ENCODE results near the gene DCAF17. TPM values are rescaled to one million over a fixed set of nuclear protein-coding genes. Genes with fewer than 3 reads are reported as not detected.

DCAF17 gene
- total RNA-seq, 2 donors from 2014 or later, result 22.7 to 31.7 TPM

DNA sequence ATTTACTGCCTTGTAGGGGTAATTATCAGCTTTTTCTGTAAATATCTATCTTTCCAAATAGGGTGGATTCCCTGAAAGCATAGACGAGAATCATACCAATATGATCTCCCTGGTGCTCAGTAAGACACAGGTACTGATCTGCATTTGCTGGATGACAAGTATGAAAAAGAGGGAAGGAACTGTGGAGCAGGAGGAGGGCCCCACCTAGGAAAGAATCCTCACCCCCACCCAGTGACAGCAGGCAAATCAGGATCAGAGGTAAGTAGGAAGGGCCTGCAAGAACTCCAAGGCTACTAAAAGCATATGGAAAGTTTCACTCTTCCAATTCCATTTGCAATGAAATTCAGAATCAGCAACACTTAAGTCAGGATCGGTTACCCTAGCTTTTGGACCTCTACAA, 42.5 kb upstream of the DCAF17 start:
- WGBS, 2 experiments (ENCODE audit: insufficient coverage in 1 of 2, insufficient read length in 1 of 2), result 88 to 95% methylated on average over 1 to 2 of the region's 2 CpGs
- Mint-ChIP-seq H3K4me1 (peaks cover 26% of the 10 kb centered on the region), H3K4me3 (no peak overlapping the region), H3K27me3 (ENCODE audit: insufficient read depth) (no peaks in the 10 kb centered on the region), H3K36me3 (ENCODE audit: low read depth) (no peaks in the 10 kb centered on the region), H3K9me3 (no peaks in the 10 kb centered on the region), H3K27ac (no peak overlapping the region)
- Histone ChIP-seq H3K27ac (ENCODE audit: low read depth, low read length) (no peak overlapping the region), H3K4me3 (ENCODE audit: low read length) (no peak overlapping the region), H3K9me3 (ENCODE audit: control insufficient read depth, low read length) (no peaks in the 10 kb centered on the region), H3K4me1 (ENCODE audit: control insufficient read depth, insufficient read depth, low read length) (no peaks in the 10 kb centered on the region), H3K9ac (ENCODE audit: extremely low read depth, low read length, poor library complexity, severe bottlenecking) (no peak overlapping the region), H3K36me3 (ENCODE audit: control insufficient read depth, insufficient read depth, low read length) (no peaks in the 10 kb centered on the region), H3K27me3 (ENCODE audit: control insufficient read depth, insufficient read depth, low read length, poor library complexity, severe bottlenecking) (no peaks in the 10 kb centered on the region)
- TF ChIP-seq, protein P1, sequence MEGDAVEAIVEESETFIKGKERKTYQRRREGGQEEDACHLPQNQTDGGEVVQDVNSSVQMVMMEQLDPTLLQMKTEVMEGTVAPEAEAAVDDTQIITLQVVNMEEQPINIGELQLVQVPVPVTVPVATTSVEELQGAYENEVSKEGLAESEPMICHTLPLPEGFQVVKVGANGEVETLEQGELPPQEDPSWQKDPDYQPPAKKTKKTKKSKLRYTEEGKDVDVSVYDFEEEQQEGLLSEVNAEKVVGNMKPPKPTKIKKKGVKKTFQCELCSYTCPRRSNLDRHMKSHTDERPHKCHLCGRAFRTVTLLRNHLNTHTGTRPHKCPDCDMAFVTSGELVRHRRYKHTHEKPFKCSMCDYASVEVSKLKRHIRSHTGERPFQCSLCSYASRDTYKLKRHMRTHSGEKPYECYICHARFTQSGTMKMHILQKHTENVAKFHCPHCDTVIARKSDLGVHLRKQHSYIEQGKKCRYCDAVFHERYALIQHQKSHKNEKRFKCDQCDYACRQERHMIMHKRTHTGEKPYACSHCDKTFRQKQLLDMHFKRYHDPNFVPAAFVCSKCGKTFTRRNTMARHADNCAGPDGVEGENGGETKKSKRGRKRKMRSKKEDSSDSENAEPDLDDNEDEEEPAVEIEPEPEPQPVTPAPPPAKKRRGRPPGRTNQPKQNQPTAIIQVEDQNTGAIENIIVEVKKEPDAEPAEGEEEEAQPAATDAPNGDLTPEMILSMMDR (conservative IDR thresholded peaks at IDR 0.05), result no peak
- peak; percentile 45 for DNase-seq

DNA sequence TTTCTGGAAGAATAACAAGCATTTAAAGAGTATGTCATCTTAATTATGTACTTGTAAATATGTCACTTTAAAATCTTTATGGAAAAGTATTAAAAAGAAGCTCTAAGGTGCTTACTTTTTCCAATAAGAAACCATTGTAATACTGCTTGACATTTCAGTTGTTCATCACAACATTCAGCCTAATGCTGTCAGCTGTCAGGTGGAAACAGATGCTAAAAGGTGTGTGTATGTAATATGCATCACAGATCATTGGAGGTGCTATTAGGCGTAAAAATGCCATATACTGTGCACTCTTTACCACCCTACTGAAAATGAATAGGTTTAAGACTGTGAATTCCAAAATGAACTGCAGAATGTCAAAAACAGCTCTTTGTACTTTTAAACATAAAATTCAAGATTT, 40.5 kb upstream of the DCAF17 start:
- H3K9ac ChIP-seq (ENCODE audit: extremely low read depth, low read length, poor library complexity, severe bottlenecking), result no peak overlapping the region
- H3K27ac Mint-ChIP-seq, result no peak overlapping the region

DNA sequence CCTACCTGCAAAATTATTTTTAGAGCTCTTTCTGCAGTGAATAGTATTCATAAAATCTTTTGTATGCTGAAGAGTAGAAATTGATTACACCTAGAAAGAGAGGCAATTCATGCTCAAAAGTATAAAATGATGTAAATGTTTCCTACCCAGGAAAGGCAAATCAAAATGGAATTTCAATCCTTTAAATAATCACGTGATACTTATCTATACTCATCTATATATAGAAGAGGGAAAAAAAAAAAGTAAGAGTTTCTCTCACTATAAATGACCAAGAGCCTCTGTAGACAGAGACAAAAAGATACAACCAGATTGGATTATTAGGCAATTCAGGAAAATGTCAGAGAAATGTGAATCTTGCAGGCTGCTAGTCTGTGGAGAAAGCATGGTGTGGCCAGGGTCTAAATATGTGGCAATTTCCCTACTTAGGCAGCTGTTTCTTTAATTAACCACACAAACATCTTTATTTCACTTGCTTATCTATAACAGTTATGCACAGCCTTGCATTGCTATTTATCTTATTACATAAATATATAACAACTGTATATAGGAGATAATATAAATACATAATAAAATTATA, 39.8 kb upstream of the DCAF17 start:
- Mint-ChIP-seq H3K9me3 (peaks cover 8% of the 10 kb centered on the region), H3K27me3 (ENCODE audit: insufficient read depth) (no peaks in the 10 kb centered on the region), H3K4me3 (no peak overlapping the region), H3K4me1 (peaks cover 15% of the 10 kb centered on the region), H3K27ac (no peak overlapping the region), H3K36me3 (ENCODE audit: low read depth) (peaks cover 3% of the 10 kb centered on the region)
- Histone ChIP-seq H3K36me3 (ENCODE audit: control insufficient read depth, insufficient read depth, low read length) (no peaks in the 10 kb centered on the region), H3K9ac (ENCODE audit: extremely low read depth, low read length, poor library complexity, severe bottlenecking) (no peak overlapping the region), H3K9me3 (ENCODE audit: control insufficient read depth, low read length) (peaks cover 5% of the 10 kb centered on the region), H3K4me3 (ENCODE audit: low read length) (no peak overlapping the region), H3K27me3 (ENCODE audit: control insufficient read depth, insufficient read depth, low read length, poor library complexity, severe bottlenecking) (no peaks in the 10 kb centered on the region), H3K4me1 (ENCODE audit: control insufficient read depth, insufficient read depth, low read length) (no peaks in the 10 kb centered on the region), H3K27ac (ENCODE audit: low read depth, low read length) (no peak overlapping the region)
- no CpG with 5 or more reads among the region's 1 CpG for WGBS, 2 experiments (ENCODE audit: insufficient coverage in 1 of 2, insufficient read length in 1 of 2)
- DNase-seq, result no peak
- TF ChIP-seq, protein P1 (conservative IDR thresholded peaks at IDR 0.05), result no peak

More for the DNA sequence above, 40.5 kb upstream of the DCAF17 start:
- TF ChIP-seq, protein P1 (conservative IDR thresholded peaks at IDR 0.05), result no peak
- Mint-ChIP-seq H3K9me3 (peaks cover 8% of the 10 kb centered on the region), H3K27me3 (ENCODE audit: insufficient read depth) (no peaks in the 10 kb centered on the region), H3K36me3 (ENCODE audit: low read depth) (peaks cover 3% of the 10 kb centered on the region), H3K4me1 (peaks cover 15% of the 10 kb centered on the region), H3K4me3 (no peak overlapping the region)
- H3K27me3 ChIP-seq (ENCODE audit: control insufficient read depth, insufficient read depth, low read length, poor library complexity, severe bottlenecking), result no peaks in the 10 kb centered on the region
- H3K36me3 ChIP-seq (ENCODE audit: control insufficient read depth, insufficient read depth, low read length), result no peaks in the 10 kb centered on the region
- WGBS, 2 experiments (ENCODE audit: insufficient coverage in 1 of 2, insufficient read length in 1 of 2), result 86% methylated on average over 1 of the region's 1 CpG; no CpG with 5 or more reads in 1 of the 2 experiments
- no peak for DNase-seq
- H3K4me3 ChIP-seq (ENCODE audit: low read length), result no peak overlapping the region
- H3K27ac ChIP-seq (ENCODE audit: low read depth, low read length), result no peak overlapping the region
- H3K4me1 ChIP-seq (ENCODE audit: control insufficient read depth, insufficient read depth, low read length), result no peaks in the 10 kb centered on the region
- H3K9me3 ChIP-seq (ENCODE audit: control insufficient read depth, low read length), result peaks cover 5% of the 10 kb centered on the region

All from endodermal cell (in vitro differentiated cells).